HL-60 (cell line): ENCODE results near the gene LIME1.

Source experiments
- CTCF ChIP-seq: IDR thresholded peaks from one replicate; pipeline ENCODE4 v1.5.1; 2011; ENCODE audit warnings: low read length, control low read depth, inconsistent platforms; ENCODE audit not compliant: insufficient read depth
- GABPA ChIP-seq: IDR thresholded peaks from 2 replicates; pipeline ENCODE4 v1.6.1; 2012; ENCODE audit warnings: low read depth
- POLR2AphosphoS5 ChIP-seq: IDR thresholded peaks from 2 replicates; pipeline ENCODE4 v1.6.1; 2012; ENCODE audit warnings: low read depth
- REST ChIP-seq: IDR thresholded peaks from 2 replicates; pipeline ENCODE4 v1.6.1; 2012; ENCODE audit warnings: low read depth; ENCODE audit not compliant: insufficient replicate concordance
- SPI1 ChIP-seq: IDR thresholded peaks from 2 replicates; pipeline ENCODE4 v1.6.1; 2012; ENCODE audit warnings: low read depth, mild to moderate bottlenecking, borderline replicate concordance

GRCh38 chr20:63767886-63768285, 31.4 kb downstream of the LIME1 start:
- TF ChIP-seq CTCF (no peak), POLR2AphosphoS5 (no peak), GABPA (no peak), REST (no peak), SPI1 (no peak)
